T-helper 1 cell treated with Interleukin-12 subunit alpha and Interleukin-12 subunit beta and Interleukin-4 antibody, amounts not matched to agents 30 μg/mL and 1 μg/mL, for 36 hours (primary cell): ENCODE data around the gene PCDHA7.
"Not testable (repeated sequence)": the region's sequence is repeated elsewhere in the genome, so short reads cannot be mapped to it uniquely, and the experiment has no call there.

Source experiments
- H3K27ac Mint-ChIP-seq: one replicate; pipeline ENCODE4 v1.8.0; 2021; ENCODE audit warnings: mild to moderate bottlenecking, mixed read lengths
- H3K27me3 Mint-ChIP-seq: one replicate; pipeline ENCODE4 v1.8.0; 2021; ENCODE audit warnings: low read depth, mixed read lengths
- H3K36me3 Mint-ChIP-seq: one replicate; pipeline ENCODE4 v1.8.0; 2021; ENCODE audit warnings: low read depth, mixed read lengths
- H3K4me1 Mint-ChIP-seq: one replicate; pipeline ENCODE4 v1.8.0; 2021; ENCODE audit warnings: low read depth, mixed read lengths
- H3K4me3 Mint-ChIP-seq: one replicate; pipeline ENCODE4 v1.8.0; 2021; ENCODE audit warnings: mild to moderate bottlenecking, moderate library complexity, mixed read lengths
- H3K9me3 Mint-ChIP-seq: one replicate; pipeline ENCODE4 v1.8.0; 2021; ENCODE audit warnings: mixed read lengths

The PCDHA7 gene, protein sequence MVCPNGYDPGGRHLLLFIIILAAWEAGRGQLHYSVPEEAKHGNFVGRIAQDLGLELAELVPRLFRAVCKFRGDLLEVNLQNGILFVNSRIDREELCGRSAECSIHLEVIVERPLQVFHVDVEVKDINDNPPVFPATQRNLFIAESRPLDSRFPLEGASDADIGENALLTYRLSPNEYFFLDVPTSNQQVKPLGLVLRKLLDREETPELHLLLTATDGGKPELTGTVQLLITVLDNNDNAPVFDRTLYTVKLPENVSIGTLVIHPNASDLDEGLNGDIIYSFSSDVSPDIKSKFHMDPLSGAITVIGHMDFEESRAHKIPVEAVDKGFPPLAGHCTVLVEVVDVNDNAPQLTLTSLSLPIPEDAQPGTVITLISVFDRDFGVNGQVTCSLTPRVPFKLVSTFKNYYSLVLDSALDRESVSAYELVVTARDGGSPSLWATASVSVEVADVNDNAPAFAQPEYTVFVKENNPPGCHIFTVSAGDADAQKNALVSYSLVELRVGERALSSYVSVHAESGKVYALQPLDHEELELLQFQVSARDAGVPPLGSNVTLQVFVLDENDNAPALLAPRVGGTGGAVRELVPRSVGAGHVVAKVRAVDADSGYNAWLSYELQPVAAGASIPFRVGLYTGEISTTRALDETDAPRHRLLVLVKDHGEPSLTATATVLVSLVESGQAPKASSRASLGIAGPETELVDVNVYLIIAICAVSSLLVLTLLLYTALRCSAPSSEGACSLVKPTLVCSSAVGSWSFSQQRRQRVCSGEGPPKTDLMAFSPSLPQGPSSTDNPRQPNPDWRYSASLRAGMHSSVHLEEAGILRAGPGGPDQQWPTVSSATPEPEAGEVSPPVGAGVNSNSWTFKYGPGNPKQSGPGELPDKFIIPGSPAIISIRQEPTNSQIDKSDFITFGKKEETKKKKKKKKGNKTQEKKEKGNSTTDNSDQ

DNA sequence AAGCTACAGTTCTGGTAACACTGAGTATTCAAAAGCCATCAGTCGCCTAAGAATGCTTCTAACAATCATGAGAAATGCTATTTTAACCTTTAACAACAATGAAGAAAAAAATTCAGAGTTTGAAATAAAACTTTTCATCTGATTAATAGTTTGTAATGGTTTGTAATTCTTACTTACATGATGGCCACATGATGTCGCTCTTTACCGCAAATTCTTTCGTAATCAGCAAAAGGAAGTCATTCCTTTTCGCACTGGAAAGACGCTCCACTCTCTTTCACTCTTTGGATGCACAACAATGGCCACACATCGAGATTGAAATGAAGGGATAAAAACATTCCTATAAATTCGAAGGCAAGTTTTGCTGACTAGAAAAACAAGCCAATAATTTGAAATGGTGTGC, at the start of gene PCDHA7:
TSS of gene PCDHA7 (plus strand) at position 277 of the 400 bp plus-strand sequence. CDS start at position 392, 115 bp downstream.
- no peak within 1 kb of the TSS for H3K27ac Mint-ChIP-seq
- H3K36me3 Mint-ChIP-seq, result no peaks in the 10 kb centered on the region
- no peaks in the 10 kb centered on the region for H3K27me3 Mint-ChIP-seq
- H3K9me3 Mint-ChIP-seq, result peaks cover 29% of the 10 kb centered on the region
- no peaks in the 10 kb centered on the region for H3K4me1 Mint-ChIP-seq
- no peak within 1 kb of the TSS for H3K4me3 Mint-ChIP-seq

DNA sequence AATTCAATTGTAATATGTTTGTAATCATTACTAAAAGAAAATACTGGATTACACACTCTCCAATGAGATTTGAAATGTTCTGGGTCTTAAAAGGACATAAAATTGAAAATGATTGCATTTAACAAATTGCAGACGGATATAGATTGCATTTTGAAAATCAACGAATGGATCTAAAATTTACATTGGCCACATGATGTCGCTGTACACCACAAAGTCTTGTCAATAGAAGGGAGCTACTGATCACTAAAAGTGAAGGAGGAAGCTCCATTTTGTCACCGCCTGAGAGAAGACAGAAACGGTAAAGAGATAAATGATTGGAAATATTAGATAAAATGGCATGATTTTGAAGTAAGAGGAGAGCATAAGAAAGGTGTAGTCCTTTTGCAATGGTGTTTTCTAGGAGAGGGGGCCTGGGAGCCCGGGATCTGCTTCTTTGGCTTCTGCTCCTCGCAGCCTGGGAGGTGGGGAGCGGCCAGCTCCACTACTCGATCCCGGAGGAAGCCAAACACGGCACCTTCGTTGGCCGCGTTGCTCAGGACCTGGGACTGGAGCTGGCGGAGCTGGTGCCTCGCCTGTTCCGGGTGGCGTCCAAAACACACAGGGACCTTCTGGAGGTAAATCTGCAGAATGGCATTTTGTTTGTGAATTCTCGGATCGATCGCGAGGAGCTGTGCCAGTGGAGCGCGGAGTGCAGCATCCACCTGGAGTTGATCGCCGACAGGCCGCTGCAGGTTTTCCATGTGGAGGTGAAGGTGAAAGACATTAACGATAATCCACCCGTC, 48.0 kb upstream of the PCDHA7 start, which contains the start of gene PCDHA1:
TSS of gene PCDHA1 (plus strand) at position 236 of the 782 bp plus-strand sequence.
- no peaks in the 10 kb centered on the region for H3K27me3 Mint-ChIP-seq
- H3K9me3 Mint-ChIP-seq, result peaks cover 39% of the 10 kb centered on the region
- no peaks in the 10 kb centered on the region for H3K4me1 Mint-ChIP-seq
- no peak within 1 kb of the TSS for H3K4me3 Mint-ChIP-seq
- peaks cover 4% of the 10 kb centered on the region for H3K36me3 Mint-ChIP-seq
- no peak within 1 kb of the TSS for H3K27ac Mint-ChIP-seq

DNA sequence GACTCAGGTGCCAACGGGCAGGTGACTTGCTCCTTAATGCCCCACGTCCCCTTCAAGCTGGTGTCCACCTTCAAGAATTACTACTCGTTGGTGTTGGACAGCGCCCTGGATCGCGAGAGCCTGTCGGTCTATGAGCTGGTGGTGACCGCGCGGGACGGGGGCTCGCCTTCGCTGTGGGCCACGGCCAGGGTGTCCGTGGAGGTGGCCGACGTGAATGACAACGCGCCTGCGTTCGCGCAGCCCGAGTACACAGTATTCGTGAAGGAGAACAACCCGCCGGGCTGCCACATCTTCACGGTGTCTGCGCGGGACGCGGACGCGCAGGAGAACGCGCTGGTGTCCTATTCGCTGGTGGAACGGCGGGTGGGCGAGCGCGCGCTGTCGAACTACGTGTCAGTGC, 46.6 kb upstream of the PCDHA7 start:
- H3K4me3 Mint-ChIP-seq, H3K27ac Mint-ChIP-seq, H3K36me3 Mint-ChIP-seq, H3K27me3 Mint-ChIP-seq, H3K4me1 Mint-ChIP-seq: not testable (repeated sequence)
- H3K9me3 Mint-ChIP-seq, result peaks cover 32% of the 10 kb centered on the region

DNA sequence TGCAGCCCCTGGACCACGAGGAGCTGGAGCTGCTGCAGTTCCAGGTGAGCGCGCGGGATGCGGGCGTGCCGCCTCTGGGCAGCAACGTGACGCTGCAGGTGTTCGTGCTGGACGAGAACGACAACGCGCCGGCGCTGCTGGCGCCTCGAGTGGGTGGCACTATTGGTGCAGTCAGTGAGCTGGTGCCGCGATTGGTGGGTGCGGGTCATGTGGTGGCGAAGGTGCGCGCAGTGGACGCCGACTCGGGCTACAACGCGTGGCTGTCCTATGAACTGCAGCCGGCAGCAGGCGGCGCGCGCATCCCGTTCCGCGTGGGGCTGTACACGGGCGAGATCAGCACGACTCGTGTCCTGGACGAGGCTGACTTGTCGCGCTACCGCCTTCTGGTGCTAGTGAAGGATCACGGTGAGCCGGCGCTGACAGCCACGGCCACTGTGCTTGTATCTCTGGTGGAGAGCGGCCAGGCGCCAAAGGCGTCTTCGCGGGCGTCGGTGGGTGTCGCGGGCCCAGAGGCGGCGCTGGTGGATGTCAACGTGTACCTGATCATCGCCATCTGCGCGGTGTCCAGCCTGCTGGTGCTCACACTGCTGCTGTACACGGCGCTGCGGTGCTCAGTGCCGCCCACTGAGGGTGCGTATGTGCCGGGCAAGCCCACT, 46.1 kb upstream of the PCDHA7 start:
- not testable (repeated sequence) for H3K27ac Mint-ChIP-seq, H3K4me3 Mint-ChIP-seq, H3K36me3 Mint-ChIP-seq, H3K27me3 Mint-ChIP-seq, H3K4me1 Mint-ChIP-seq
- peaks cover 32% of the 10 kb centered on the region for H3K9me3 Mint-ChIP-seq

DNA sequence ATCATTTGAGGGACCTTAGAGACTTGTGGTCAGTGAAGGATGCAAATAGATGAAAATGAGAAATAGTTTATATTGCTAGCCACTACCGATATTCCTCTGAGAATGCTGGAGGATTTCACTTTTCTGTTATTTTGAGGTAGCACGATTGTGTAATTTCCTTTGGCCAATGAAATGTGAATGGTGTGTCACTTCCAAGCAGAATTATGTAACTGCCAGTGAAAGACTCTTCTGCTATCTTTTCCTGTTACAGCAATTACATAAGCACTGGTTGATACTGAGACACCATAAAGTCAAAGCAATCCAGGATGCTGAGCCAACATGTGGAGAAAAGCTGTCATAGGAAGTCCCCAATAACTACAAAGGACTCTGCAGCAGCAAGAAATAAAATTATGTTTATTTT, 43.0 kb upstream of the PCDHA7 start:
- Mint-ChIP-seq H3K36me3 (peaks cover under 1% of the 10 kb centered on the region), H3K4me1 (no peaks in the 10 kb centered on the region), H3K27me3 (no peaks in the 10 kb centered on the region), H3K4me3 (no peak overlapping the region), H3K27ac (no peak overlapping the region), H3K9me3 (peaks cover 38% of the 10 kb centered on the region)

DNA sequence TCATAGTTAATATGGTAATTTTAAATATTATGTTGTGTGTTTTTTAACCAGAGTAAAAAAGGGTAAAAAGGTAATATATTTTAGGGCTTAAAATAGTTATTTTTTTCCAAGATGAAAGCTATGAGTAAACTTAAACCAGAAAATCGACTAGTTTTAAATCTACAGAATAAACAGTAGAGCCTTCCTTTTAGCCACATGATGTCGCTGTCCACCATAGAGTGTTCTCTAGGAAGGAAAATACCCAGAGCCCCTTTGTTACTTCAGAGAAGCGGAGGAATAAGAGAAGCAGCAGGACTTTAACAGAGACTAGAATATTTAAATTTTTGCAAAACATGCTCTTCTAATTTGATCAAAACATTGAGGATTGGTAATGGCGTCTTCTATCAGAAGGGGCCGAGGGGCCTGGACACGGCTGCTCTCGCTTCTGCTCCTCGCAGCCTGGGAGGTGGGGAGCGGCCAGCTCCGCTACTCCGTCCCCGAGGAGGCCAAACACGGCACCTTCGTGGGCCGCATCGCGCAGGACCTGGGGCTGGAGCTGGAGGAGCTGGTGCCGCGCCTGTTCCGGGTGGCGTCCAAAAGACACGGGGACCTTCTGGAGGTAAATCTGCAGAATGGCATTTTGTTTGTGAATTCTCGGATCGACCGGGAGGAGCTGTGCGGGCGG, 39.3 kb upstream of the PCDHA7 start, which contains the start of gene PCDHA2:
TSS of gene PCDHA2 (plus strand) at position 258 of the 664 bp plus-strand sequence.
- peaks cover 36% of the 10 kb centered on the region for H3K9me3 Mint-ChIP-seq
- H3K27ac Mint-ChIP-seq, result no peak within 1 kb of the TSS
- H3K4me1 Mint-ChIP-seq, result no peaks in the 10 kb centered on the region
- no peaks in the 10 kb centered on the region for H3K36me3 Mint-ChIP-seq
- H3K27me3 Mint-ChIP-seq, result no peaks in the 10 kb centered on the region
- no peak within 1 kb of the TSS for H3K4me3 Mint-ChIP-seq

DNA sequence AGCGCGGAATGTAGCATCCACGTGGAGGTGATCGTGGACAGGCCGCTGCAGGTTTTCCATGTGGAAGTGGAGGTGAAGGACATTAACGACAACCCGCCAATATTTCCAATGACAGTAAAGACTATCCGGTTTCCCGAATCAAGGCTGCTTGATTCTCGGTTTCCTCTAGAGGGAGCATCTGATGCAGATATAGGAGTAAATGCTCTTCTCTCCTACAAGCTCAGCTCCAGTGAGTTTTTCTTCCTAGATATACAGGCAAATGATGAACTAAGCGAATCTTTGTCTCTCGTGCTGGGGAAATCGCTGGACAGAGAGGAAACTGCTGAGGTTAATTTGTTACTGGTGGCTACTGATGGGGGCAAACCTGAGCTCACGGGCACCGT, 38.8 kb upstream of the PCDHA7 start:
- Mint-ChIP-seq H3K9me3 (peaks cover 40% of the 10 kb centered on the region), H3K4me3 (no peak overlapping the region), H3K27ac (no peak overlapping the region), H3K27me3 (no peaks in the 10 kb centered on the region), H3K4me1 (no peaks in the 10 kb centered on the region), H3K36me3 (no peaks in the 10 kb centered on the region)

DNA sequence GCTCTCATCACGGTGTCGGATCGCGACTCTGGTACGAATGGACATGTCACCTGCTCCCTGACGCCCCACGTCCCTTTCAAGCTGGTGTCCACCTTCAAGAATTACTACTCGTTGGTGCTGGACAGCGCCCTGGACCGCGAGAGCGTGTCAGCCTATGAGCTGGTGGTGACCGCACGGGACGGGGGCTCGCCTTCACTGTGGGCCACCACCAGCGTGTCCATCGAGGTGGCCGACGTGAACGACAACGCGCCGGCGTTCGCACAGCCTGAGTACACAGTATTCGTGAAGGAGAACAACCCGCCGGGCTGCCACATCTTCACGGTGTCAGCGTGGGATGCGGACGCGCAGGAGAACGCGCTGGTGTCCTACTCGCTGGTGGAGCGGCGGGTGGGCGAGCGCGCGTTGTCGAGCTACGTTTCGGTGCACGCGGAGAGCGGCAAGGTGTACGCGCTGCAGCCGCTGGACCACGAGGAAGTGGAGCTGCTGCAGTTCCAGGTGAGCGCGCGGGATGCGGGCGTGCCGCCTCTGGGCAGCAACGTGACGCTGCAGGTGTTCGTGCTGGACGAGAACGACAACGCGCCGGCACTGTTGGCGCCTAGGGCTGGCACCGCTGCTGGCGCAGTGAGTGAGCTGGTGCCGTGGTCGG, 37.9 kb upstream of the PCDHA7 start:
- H3K27ac Mint-ChIP-seq, H3K4me3 Mint-ChIP-seq, H3K4me1 Mint-ChIP-seq, H3K36me3 Mint-ChIP-seq, H3K27me3 Mint-ChIP-seq: not testable (repeated sequence)
- H3K9me3 Mint-ChIP-seq, result peaks cover 36% of the 10 kb centered on the region

DNA sequence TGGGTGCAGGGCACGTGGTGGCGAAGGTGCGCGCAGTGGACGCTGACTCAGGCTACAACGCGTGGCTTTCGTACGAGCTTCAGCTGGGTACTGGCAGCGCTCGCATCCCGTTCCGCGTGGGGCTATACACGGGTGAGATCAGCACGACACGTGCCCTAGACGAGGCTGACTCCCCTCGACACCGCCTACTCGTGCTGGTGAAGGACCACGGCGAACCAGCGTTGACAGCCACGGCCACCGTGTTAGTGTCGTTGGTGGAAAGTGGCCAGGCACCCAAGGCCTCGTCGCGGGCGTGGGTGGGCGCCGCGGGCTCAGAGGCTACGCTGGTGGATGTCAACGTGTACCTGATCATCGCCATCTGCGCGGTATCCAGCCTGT, 37.4 kb upstream of the PCDHA7 start:
- Mint-ChIP-seq H3K4me3 (no peak overlapping the region), H3K27ac (no peak overlapping the region), H3K27me3 (no peaks in the 10 kb centered on the region), H3K4me1 (no peaks in the 10 kb centered on the region), H3K9me3 (peaks cover 35% of the 10 kb centered on the region), H3K36me3 (no peaks in the 10 kb centered on the region)

DNA sequence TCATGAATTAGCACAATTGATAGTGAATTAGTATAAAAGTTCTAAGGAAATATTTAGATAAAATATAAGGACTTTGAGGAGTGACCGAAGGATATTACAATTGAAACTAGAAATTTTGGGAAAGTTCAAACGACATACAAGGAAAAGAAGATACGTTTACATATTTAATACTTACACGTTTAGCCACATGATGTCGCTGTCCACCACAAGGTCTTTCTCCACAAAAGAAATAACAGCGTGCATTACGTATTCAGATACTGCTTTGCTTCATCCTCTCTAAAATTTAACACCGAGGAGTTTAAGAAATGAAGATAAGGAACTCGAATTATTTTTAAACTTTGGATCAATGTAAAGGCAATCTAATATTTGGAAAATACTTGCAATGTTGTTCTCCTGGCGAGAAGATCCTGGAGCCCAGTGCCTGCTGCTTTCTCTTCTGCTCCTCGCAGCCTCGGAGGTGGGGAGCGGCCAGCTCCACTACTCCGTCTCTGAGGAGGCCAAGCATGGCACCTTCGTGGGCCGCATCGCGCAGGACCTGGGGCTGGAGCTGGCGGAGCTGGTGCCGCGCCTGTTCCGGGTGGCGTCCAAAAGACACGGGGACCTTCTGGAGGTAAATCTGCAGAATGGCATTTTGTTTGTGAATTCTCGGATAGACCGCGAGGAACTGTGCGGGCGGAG, 33.1 kb upstream of the PCDHA7 start, which contains the start of gene PCDHA3:
TSS of gene PCDHA3 (plus strand) at position 242 of the 678 bp plus-strand sequence.
- H3K27me3 Mint-ChIP-seq, result no peaks in the 10 kb centered on the region
- H3K27ac Mint-ChIP-seq, result peak within 1 kb of the TSS; percentile 6
- no peaks in the 10 kb centered on the region for H3K4me1 Mint-ChIP-seq
- no peaks in the 10 kb centered on the region for H3K36me3 Mint-ChIP-seq
- H3K9me3 Mint-ChIP-seq, result peaks cover 21% of the 10 kb centered on the region
- no peak within 1 kb of the TSS for H3K4me3 Mint-ChIP-seq

DNA sequence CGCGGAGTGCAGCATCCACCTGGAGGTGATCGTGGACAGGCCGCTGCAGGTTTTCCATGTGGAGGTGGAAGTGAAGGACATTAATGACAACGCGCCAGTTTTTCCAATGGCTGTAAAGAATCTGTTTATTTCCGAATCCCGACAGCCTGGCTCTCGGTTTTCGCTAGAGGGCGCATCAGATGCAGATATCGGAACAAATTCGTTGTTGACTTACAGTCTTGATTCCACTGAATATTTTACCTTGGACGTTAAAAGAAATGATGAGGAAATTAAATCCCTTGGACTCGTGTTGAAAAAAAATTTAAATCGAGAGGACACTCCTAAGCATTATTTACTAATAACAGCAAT, 32.6 kb upstream of the PCDHA7 start:
- Mint-ChIP-seq H3K4me3 (no peak overlapping the region), H3K9me3 (peaks cover 23% of the 10 kb centered on the region), H3K36me3 (no peaks in the 10 kb centered on the region), H3K4me1 (no peaks in the 10 kb centered on the region), H3K27me3 (no peaks in the 10 kb centered on the region), H3K27ac (no peak overlapping the region)

DNA sequence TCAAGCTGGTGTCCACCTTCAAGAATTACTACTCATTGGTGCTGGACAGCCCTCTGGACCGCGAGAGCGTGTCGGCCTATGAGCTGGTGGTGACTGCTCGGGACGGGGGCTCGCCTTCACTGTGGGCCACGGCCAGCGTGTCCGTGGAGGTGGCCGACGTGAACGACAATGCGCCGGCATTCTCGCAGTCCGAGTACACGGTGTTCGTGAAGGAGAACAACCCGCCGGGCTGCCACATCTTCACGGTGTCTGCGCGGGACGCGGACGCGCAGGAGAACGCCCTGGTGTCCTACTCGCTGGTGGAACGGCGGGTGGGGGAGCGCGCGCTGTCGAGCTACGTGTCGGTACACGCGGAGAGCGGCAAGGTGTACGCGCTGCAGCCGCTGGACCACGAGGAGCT, 31.7 kb upstream of the PCDHA7 start:
- H3K4me1 Mint-ChIP-seq, H3K27ac Mint-ChIP-seq, H3K27me3 Mint-ChIP-seq, H3K36me3 Mint-ChIP-seq, H3K4me3 Mint-ChIP-seq: not testable (repeated sequence)
- H3K9me3 Mint-ChIP-seq, result peaks cover 25% of the 10 kb centered on the region

DNA sequence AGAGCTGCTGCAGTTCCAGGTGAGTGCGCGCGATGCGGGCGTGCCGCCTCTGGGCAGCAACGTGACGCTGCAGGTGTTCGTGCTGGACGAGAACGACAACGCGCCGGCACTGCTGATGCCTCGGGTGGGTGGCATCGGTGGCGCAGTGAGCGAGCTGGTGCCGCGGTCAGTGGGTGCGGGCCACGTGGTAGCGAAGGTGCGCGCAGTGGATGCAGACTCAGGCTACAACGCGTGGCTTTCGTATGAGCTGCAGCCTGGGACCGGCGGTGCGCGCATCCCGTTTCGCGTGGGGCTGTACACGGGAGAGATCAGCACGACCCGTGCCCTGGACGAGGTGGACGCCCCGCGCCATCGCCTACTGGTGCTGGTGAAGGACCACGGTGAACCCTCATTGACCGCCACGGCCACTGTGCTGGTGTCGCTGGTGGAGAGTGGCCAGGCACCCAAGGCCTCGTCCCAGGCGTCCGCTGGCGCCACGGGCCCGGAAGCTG, 31.2 kb upstream of the PCDHA7 start:
- Mint-ChIP-seq H3K4me3 (no peak overlapping the region), H3K27me3 (no peaks in the 10 kb centered on the region), H3K9me3 (peaks cover 27% of the 10 kb centered on the region), H3K4me1 (no peaks in the 10 kb centered on the region), H3K36me3 (no peaks in the 10 kb centered on the region), H3K27ac (no peak overlapping the region)
